Caco-2 (cell line): ENCODE measurements around the gene RPP25L. TPM values are rescaled to one million over a fixed set of nuclear protein-coding genes. Genes with fewer than 3 reads are reported as not detected.

Experiments used
- BruUV-seq: library from RNA; stranded (reverse); fragments of 400-500 nt; replicated peaks from 2 replicates; lab custom pipeline; 2021; lab: Mats Ljungman, UMichigan
- CTCF ChIA-PET: fragments of 300-600 bp; sonication (Branson Sonifier 250); formaldehyde crosslinking; loops from one replicate; lab custom pipeline; 2022; ENCODE audit warnings: antibody characterized with exemption; lab: Charles Lee
- POLR2A ChIA-PET: fragments of 300-600 bp; sonication (Branson Sonifier 250); formaldehyde crosslinking; loops from one replicate; lab custom pipeline; 2022; ENCODE audit warnings: antibody characterized with exemption; lab: Charles Lee
- DNase-seq, 2 experiments: peaks; one replicate each; pipeline versions ENCODE4 v3.0.0 to v3.0.0-alpha.2; 2020 to 2022
- H3K27me3 ChIP-seq: replicated peaks from 2 replicates; pipeline ENCODE4 v1.6.0; 2011; ENCODE audit warnings: low read length; ENCODE audit not compliant: control insufficient read depth, insufficient read depth
- H3K36me3 ChIP-seq: 2 replicates; pipeline ENCODE4 v1.5.1; 2011; ENCODE audit warnings: low read length; ENCODE audit not compliant: control insufficient read depth, insufficient read depth
- H3K4me1 ChIP-seq: fragments of 250-450 bp; sonication (Bioruptor Pico); 2 replicates; pipeline ENCODE4 v1.5.1; 2020; ENCODE audit warnings: mild to moderate bottlenecking
- H3K4me3 ChIP-seq: 2 replicates; pipeline ENCODE4 v1.5.1; 2011; ENCODE audit warnings: low read depth, mild to moderate bottlenecking, control low read depth, low read length
- H3K9me3 ChIP-seq: fragments of 250-450 bp; sonication (Bioruptor Pico); 2 replicates; pipeline ENCODE4 v1.5.1; 2020; ENCODE audit warnings: mild to moderate bottlenecking, moderate library complexity
- H3K27ac Mint-ChIP-seq: one replicate; pipeline ENCODE4 v1.8.0; 2022; ENCODE audit warnings: mixed read lengths; ENCODE audit not compliant: unreplicated experiment
- H3K27me3 Mint-ChIP-seq: one replicate; pipeline ENCODE4 v1.8.0; 2022; ENCODE audit warnings: mixed read lengths; ENCODE audit not compliant: insufficient read depth, unreplicated experiment
- H3K36me3 Mint-ChIP-seq: one replicate; pipeline ENCODE4 v1.8.0; 2022; ENCODE audit warnings: mild to moderate bottlenecking, mixed read lengths; ENCODE audit not compliant: insufficient read depth, unreplicated experiment
- H3K4me1 Mint-ChIP-seq: one replicate; pipeline ENCODE4 v1.8.0; 2022; ENCODE audit warnings: low read depth, mixed read lengths; ENCODE audit not compliant: unreplicated experiment
- H3K4me3 Mint-ChIP-seq: one replicate; pipeline ENCODE4 v1.8.0; 2022; ENCODE audit warnings: mild to moderate bottlenecking, moderate library complexity, mixed read lengths; ENCODE audit not compliant: unreplicated experiment
- H3K9me3 Mint-ChIP-seq: one replicate; pipeline ENCODE4 v1.8.0; 2022; ENCODE audit warnings: mixed read lengths; ENCODE audit not compliant: unreplicated experiment
- CTCF ChIP-seq, 2 experiments: fragments of 200-600 bp in 1 of 2; IDR thresholded peaks; 1 replicate in 1 of 2; 2 replicates in 1 of 2; pipeline versions ENCODE4 v1.5.1 to v1.8.0; 2011 to 2022; ENCODE audit warnings: antibody characterized with exemption in 1 of 2, control low read depth in 1 of 2, inconsistent platforms in 1 of 2, low read depth in 1 of 2, low read length in 1 of 2, mild to moderate bottlenecking in 1 of 2, moderate library complexity in 1 of 2; ENCODE audit not compliant: insufficient read depth in 1 of 2, severe bottlenecking in 1 of 2, unreplicated experiment in 1 of 2
- intact Hi-C: fragments of 100-400 bp; cut with micrococcal nuclease; formaldehyde crosslinking; loops from one replicate; pipeline ENCODE4 v1.10.0; 2022; ENCODE audit not compliant: unreplicated experiment
- total RNA-seq: library from RNA; stranded (reverse); gene quantifications from 2 replicates; pipeline ENCODE4 v1.2.3, GENCODE V29; 2022

RPP25L gene
- total RNA-seq, 1 experiment from 2014 or later = 27.4 TPM

GRCh38 chr9:34624475-34625185 lies 12.7 kb upstream of the RPP25L start:
- Mint-ChIP-seq H3K36me3 (peaks cover 10% of the 10 kb centered on the region), H3K4me1 (peaks cover 10% of the 10 kb centered on the region), H3K27me3 (peaks cover 4% of the 10 kb centered on the region), H3K9me3 (no peaks in the 10 kb centered on the region), H3K27ac (no peak overlapping the region), H3K4me3 (no peak overlapping the region)
- intact Hi-C loops = no loop called here
- DNase-seq = no peak
- H3K9me3 ChIP-seq = no peaks in the 10 kb centered on the region
- no peak for TF ChIP-seq CTCF (IDR thresholded peaks at IDR 0.05; ENCODE audit: insufficient read depth in 1 of 2, low read depth in 1 of 2, low read length in 1 of 2, severe bottlenecking in 1 of 2, unreplicated experiment in 1 of 2)
- POLR2A ChIA-PET = no interaction called here
- H3K4me1 ChIP-seq = peaks cover 10% of the 10 kb centered on the region; the same call in 1 of the 2 replicates
- no TSS peak for BruUV-seq
- H3K27me3 ChIP-seq = no peaks in the 10 kb centered on the region; the same call in 1 of the 2 replicates
- no peaks in the 10 kb centered on the region for H3K36me3 ChIP-seq
- H3K4me3 ChIP-seq = no peak overlapping the region
- CTCF ChIA-PET = no interaction called here

GRCh38 chr9:34623374-34624235 lies 11.7 kb upstream of the RPP25L start:
- POLR2A ChIA-PET = no interaction called here
- no peaks in the 10 kb centered on the region; the same call in 1 of the 2 replicates for H3K27me3 ChIP-seq
- BruUV-seq = no TSS peak

More at GRCh38 chr9:34623374-34624235, 11.7 kb upstream of the RPP25L start:
- Mint-ChIP-seq H3K4me3 (no peak overlapping the region), H3K4me1 (peaks cover 17% of the 10 kb centered on the region), H3K27ac (no peak overlapping the region), H3K9me3 (no peaks in the 10 kb centered on the region), H3K27me3 (peaks cover 4% of the 10 kb centered on the region), H3K36me3 (peaks cover 9% of the 10 kb centered on the region)
- TF ChIP-seq CTCF (IDR thresholded peaks at IDR 0.05; ENCODE audit: insufficient read depth in 1 of 2, low read depth in 1 of 2, low read length in 1 of 2, severe bottlenecking in 1 of 2, unreplicated experiment in 1 of 2) = no peak
- H3K36me3 ChIP-seq = no peaks in the 10 kb centered on the region
- CTCF ChIA-PET = interaction anchor here (1.4 kb wide), 1 partner anchor 10 kb away, joined by 4 read pairs; no protein-coding TSS in a partner anchor
- H3K4me1 ChIP-seq = peaks cover 13% of the 10 kb centered on the region; the same call in 1 of the 2 replicates
- no peaks in the 10 kb centered on the region for H3K9me3 ChIP-seq
- intact Hi-C loops = no loop called here
- DNase-seq = no peak
- H3K4me3 ChIP-seq = no peak overlapping the region
